OCI-LY1 (cell line): ENCODE data around the gene EPHA2.

ENCODE experiments used
- H2AFZ ChIP-seq: fragments of 200-600 bp; sonication (generic), shearing (Covaris generic); 2 replicates; pipeline ENCODE4 v1.6.0; 2014; ENCODE audit warnings: antibody characterized with exemption, mild to moderate bottlenecking, low read length
- H3F3A ChIP-seq: fragments of 200-600 bp; sonication (generic), shearing (Covaris generic); 2 replicates; pipeline ENCODE4 v1.6.0; 2014; ENCODE audit warnings: mild to moderate bottlenecking, antibody characterized with exemption, low read length, moderate library complexity; ENCODE audit not compliant: insufficient read depth
- H3K27ac ChIP-seq: fragments of 200-600 bp; sonication (generic); 2 replicates; pipeline ENCODE4 v1.5.1; 2014; ENCODE audit warnings: low read length, mixed run types, mild to moderate bottlenecking, low read depth; ENCODE audit not compliant: poor library complexity, severe bottlenecking
- H3K27me3 ChIP-seq: fragments of 200-600 bp; sonication (generic); 2 replicates; pipeline ENCODE4 v1.6.0; 2014; ENCODE audit warnings: antibody characterized with exemption, mild to moderate bottlenecking, low read length, moderate library complexity; ENCODE audit not compliant: insufficient read depth
- H3K36me3 ChIP-seq: fragments of 200-600 bp; sonication (generic); 2 replicates; pipeline ENCODE4 v1.6.1; 2014; ENCODE audit warnings: mild to moderate bottlenecking, antibody characterized with exemption, low read length, moderate library complexity, mixed read lengths; ENCODE audit not compliant: insufficient read depth
- H3K4me1 ChIP-seq: fragments of 200-600 bp; sonication (generic); 2 replicates; pipeline ENCODE4 v1.5.1; 2014; ENCODE audit warnings: mild to moderate bottlenecking, low read length, moderate library complexity; ENCODE audit not compliant: insufficient read depth, severe bottlenecking
- H3K4me2 ChIP-seq: fragments of 200-600 bp; sonication (generic), shearing (Covaris generic); 2 replicates; pipeline ENCODE4 v1.6.1; 2014; ENCODE audit warnings: low read length
- H3K4me3 ChIP-seq: fragments of 200-600 bp; sonication (generic); 2 replicates; pipeline ENCODE4 v1.5.1; 2014; ENCODE audit warnings: low read length, low read depth, mild to moderate bottlenecking, mixed read lengths; ENCODE audit not compliant: poor library complexity, severe bottlenecking
- H3K79me2 ChIP-seq: fragments of 200-600 bp; shearing (Covaris generic); 2 replicates; pipeline ENCODE4 v1.6.1; 2016; ENCODE audit warnings: mixed run types, low read length, mixed read lengths; ENCODE audit not compliant: insufficient read depth
- H3K9ac ChIP-seq: fragments of 200-600 bp; sonication (generic), shearing (Covaris generic); 2 replicates; pipeline ENCODE4 v1.6.1; 2014; ENCODE audit warnings: mild to moderate bottlenecking, low read length, mixed read lengths
- H3K9me2 ChIP-seq: fragments of 200-600 bp; sonication (generic), shearing (Covaris generic); 2 replicates; pipeline ENCODE4 v1.6.1; 2014; ENCODE audit warnings: low read depth, mild to moderate bottlenecking, low read length, mixed read lengths
- H3K9me3 ChIP-seq: fragments of 200-600 bp; shearing (Covaris generic); 2 replicates; pipeline ENCODE4 v1.6.1; 2014; ENCODE audit warnings: low read length, mixed read lengths
- H4K20me1 ChIP-seq: fragments of 200-600 bp; sonication (generic), shearing (Covaris generic); 2 replicates; pipeline ENCODE4 v1.6.0; 2016; ENCODE audit warnings: mild to moderate bottlenecking, low read length; ENCODE audit not compliant: insufficient read depth
- EZH2 ChIP-seq: fragments of 200-600 bp; sonication (generic), shearing (Covaris generic); IDR thresholded peaks from 2 replicates; pipeline ENCODE4 v1.8.0; 2017; ENCODE audit warnings: borderline replicate concordance, mixed run types, mild to moderate bottlenecking, antibody characterized with exemption, low read length, moderate library complexity, mixed read lengths
- TF ChIP-seq, protein P1 (sequence below): fragments of 200-600 bp; sonication (generic), shearing (Covaris generic); IDR thresholded peaks from 2 replicates; pipeline ENCODE4 v1.5.1; 2017; ENCODE audit warnings: mild to moderate bottlenecking, antibody characterized with exemption, low read length, moderate library complexity, mixed read lengths

Gene EPHA2

DNA sequence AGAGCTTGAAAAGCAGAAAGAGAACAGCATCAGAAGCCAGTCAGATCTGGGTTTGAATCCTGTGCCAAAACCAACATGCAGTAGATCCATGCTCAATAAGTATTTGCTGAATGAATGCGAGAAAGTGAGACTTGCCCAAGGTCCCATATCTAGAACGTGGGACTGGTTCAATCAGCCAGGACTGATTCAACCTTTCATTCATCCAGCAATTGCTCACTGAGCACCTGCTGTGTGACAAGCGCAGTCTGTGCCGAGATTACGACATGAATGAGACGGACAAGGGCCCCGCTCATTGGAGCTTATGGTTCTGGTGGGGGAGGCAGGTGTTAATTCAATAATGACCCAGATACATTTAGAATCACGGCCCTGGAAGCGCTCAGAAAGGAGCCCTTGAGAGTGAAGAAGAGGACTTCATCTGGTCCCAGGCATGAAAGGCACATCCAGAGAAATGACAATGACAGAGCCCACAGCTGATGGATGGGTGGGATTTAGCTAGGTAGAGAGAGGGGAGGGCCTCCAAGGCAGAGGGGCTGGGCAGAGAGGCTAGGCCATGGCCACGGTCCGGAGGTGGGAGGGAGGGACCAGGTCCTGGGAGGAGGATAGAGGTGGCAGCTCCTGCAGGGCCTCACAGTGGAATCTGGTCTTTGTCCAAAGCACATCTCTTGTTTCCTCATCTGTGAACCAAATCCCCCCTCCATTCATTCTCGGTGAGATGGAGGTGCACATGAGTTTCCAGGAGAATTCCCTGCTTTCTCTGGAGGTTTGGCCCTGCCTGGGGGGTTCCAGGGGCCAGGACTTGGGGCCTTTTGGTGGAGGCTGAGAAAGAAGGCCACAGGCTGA, 78.2 kb downstream of the EPHA2 start:
- Histone ChIP-seq H3K9ac (no peak overlapping the region), H3K9me2 (no peaks in the 10 kb centered on the region), H3K4me2 (no peak overlapping the region), H3K27me3 (no peaks in the 10 kb centered on the region; the same call in 1 of the 2 replicates), H3K4me1 (peaks cover 22% of the 10 kb centered on the region), H3K36me3 (no peaks in the 10 kb centered on the region), H3K4me3 (no peak overlapping the region), H4K20me1 (no peaks in the 10 kb centered on the region), H2AFZ (no peak overlapping the region), H3K79me2 (no peaks in the 10 kb centered on the region), H3F3A (no peaks in the 10 kb centered on the region), H3K9me3 (no peaks in the 10 kb centered on the region), H3K27ac (no peak overlapping the region)
- TF ChIP-seq EZH2 = no peak
- TF ChIP-seq, protein P1, sequence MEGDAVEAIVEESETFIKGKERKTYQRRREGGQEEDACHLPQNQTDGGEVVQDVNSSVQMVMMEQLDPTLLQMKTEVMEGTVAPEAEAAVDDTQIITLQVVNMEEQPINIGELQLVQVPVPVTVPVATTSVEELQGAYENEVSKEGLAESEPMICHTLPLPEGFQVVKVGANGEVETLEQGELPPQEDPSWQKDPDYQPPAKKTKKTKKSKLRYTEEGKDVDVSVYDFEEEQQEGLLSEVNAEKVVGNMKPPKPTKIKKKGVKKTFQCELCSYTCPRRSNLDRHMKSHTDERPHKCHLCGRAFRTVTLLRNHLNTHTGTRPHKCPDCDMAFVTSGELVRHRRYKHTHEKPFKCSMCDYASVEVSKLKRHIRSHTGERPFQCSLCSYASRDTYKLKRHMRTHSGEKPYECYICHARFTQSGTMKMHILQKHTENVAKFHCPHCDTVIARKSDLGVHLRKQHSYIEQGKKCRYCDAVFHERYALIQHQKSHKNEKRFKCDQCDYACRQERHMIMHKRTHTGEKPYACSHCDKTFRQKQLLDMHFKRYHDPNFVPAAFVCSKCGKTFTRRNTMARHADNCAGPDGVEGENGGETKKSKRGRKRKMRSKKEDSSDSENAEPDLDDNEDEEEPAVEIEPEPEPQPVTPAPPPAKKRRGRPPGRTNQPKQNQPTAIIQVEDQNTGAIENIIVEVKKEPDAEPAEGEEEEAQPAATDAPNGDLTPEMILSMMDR = no peak

DNA sequence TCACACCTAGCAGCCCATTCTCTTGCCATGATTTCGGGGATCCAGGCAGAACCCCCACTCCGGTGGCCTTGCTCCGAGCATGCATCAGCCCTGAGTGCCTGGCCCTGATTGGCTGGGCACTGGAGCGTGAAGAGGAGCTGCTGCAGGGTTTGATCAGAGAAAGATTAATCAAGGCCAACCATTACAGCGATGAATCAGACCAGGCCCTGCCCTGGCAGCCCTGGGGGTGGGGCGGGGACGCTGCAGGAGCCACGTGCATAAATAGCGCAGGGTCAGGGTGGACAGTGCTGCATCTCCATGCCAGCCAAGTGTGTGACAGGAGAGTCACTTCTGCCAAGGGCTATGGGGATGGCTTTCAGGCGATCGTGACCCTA, 79.0 kb downstream of the EPHA2 start:
- TF ChIP-seq, protein P1 = no peak
- no peak for TF ChIP-seq EZH2
- H3K9me2 ChIP-seq = no peaks in the 10 kb centered on the region
- H3K4me2 ChIP-seq = no peak overlapping the region
- no peaks in the 10 kb centered on the region for H3K9me3 ChIP-seq
- H3K4me3 ChIP-seq = no peak overlapping the region
- peaks cover 22% of the 10 kb centered on the region for H3K4me1 ChIP-seq
- H3F3A ChIP-seq = no peaks in the 10 kb centered on the region
- H3K36me3 ChIP-seq = no peaks in the 10 kb centered on the region
- no peaks in the 10 kb centered on the region for H4K20me1 ChIP-seq
- H3K27me3 ChIP-seq = peaks cover 5% of the 10 kb centered on the region; the same call in 1 of the 2 replicates
- no peak overlapping the region for H3K9ac ChIP-seq
- H3K79me2 ChIP-seq = no peaks in the 10 kb centered on the region
- no peak overlapping the region for H2AFZ ChIP-seq
- no peak overlapping the region for H3K27ac ChIP-seq

DNA sequence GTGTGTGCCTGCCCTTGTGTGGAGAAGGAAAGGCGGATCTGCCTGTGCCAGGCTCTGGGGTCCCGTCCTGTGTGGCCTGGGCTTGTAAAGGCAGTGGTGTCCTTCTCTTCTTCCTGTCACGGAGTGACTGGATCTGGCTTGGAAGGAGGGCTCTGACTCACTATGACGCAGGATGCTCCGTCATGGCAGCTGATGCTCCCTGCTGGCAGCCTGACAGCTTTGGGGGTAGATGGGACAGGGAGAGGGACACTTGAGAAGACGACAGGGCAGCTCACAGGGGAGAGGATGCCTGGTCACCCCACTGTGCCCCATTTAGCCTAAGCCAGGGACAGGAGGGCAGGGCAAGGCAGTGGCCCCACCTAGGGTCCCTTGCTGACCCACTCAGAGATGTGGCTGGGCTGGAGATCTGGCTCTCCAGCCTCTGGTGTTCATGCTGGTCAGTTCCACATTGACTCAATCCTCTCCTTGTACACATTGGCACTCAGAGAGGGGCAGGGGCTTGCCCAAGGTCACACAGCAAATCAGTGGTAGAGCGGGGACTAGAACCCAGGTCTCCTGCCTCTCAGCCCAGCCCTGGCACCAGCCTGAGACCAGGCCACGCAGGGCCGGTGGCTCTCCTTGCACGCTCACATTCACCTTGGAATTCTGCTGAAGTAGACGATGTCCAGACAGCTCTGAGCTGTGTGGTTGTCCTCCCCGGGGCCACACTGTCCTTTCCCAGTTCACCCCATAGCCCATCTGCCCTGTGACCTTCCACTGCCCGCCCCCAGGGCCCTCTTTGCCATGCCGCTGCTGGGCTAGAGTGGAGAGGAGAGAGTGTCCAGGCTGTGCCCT, 79.6 kb downstream of the EPHA2 start:
- Histone ChIP-seq H2AFZ (no peak overlapping the region), H3K36me3 (no peaks in the 10 kb centered on the region), H3K79me2 (no peaks in the 10 kb centered on the region), H3K9me2 (no peaks in the 10 kb centered on the region), H3K4me2 (no peak overlapping the region), H3K4me1 (peaks cover 22% of the 10 kb centered on the region), H3K27me3 (peaks cover 5% of the 10 kb centered on the region; the same call in 1 of the 2 replicates), H3K9ac (no peak overlapping the region), H3K4me3 (no peak overlapping the region), H3K9me3 (no peaks in the 10 kb centered on the region), H3F3A (no peaks in the 10 kb centered on the region), H3K27ac (no peak overlapping the region), H4K20me1 (no peaks in the 10 kb centered on the region)
- no peak for TF ChIP-seq EZH2
- TF ChIP-seq, protein P1 = no peak
